ENCODE results near the gene SLC22A12. TPM values are rescaled to one million over a fixed set of nuclear protein-coding genes. Genes with fewer than 3 reads are reported as not detected.
A peak's percentile ranks its signal among the peaks of the same experiment; 100 is the strongest.
"Not testable (repeated sequence)": the region's sequence is repeated elsewhere in the genome, so short reads cannot be mapped to it uniquely, and the experiment has no call there.

The SLC22A12 gene
- total and polyA plus RNA-seq, 4 donors, result not detected

DNA sequence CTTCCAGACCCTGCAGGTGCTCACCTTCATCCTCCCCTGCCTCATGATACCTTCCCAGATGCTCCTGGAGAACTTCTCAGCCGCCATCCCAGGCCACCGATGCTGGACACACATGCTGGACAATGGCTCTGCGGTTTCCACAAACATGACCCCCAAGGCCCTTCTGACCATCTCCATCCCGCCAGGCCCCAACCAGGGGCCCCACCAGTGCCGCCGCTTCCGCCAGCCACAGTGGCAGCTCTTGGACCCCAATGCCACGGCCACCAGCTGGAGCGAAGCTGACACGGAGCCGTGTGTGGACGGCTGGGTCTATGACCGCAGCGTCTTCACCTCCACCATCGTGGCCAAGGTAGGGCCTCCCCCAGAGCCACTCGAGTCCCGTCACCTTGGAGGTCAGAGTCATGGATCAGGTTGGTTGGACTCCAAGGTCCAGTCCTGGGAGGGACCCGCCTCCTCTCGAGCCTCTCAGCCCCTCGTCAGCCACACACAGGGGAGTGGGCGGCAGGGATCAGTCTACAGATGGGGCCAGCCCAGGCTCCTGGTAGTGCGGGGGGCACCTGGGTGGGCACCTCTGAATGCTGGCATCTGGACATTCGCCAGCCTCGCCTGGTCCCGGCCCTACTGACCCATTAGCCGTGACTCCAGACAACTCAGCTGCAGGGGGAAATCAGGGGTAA is 34.8 kb upstream of the SLC22A12 start:
- Histone ChIP-seq H3K4me1 (ENCODE audit: control insufficient read depth, insufficient read depth, low read length) (peaks cover 52% of the 10 kb centered on the region), H3K27me3 (ENCODE audit: control insufficient read depth, insufficient read depth, low read length) (no peaks in the 10 kb centered on the region), H3K36me3 (ENCODE audit: control insufficient read depth, insufficient read depth, low read length) (no peaks in the 10 kb centered on the region), H3K9me3 (ENCODE audit: control insufficient read depth, insufficient read depth, low read length) (no peaks in the 10 kb centered on the region), H3K4me3 (ENCODE audit: low read depth, low read length) (no peak overlapping the region), H3K27ac (ENCODE audit: low read depth, low read length) (no peak overlapping the region)
- no peak for DNase-seq (ENCODE audit: low read depth in 4 of 6, low spot score in 6 of 6)
- 94% methylated on average over 26 of the region's 26 CpGs for WGBS (ENCODE audit: insufficient coverage)

GRCh38 chr11:64556721-64557250 is 34.2 kb upstream of the SLC22A12 start:
- 98% methylated on average over 12 of the region's 12 CpGs for WGBS (ENCODE audit: insufficient coverage)
- H3K4me1 ChIP-seq (ENCODE audit: control insufficient read depth, insufficient read depth, low read length), result peaks cover 52% of the 10 kb centered on the region

DNA sequence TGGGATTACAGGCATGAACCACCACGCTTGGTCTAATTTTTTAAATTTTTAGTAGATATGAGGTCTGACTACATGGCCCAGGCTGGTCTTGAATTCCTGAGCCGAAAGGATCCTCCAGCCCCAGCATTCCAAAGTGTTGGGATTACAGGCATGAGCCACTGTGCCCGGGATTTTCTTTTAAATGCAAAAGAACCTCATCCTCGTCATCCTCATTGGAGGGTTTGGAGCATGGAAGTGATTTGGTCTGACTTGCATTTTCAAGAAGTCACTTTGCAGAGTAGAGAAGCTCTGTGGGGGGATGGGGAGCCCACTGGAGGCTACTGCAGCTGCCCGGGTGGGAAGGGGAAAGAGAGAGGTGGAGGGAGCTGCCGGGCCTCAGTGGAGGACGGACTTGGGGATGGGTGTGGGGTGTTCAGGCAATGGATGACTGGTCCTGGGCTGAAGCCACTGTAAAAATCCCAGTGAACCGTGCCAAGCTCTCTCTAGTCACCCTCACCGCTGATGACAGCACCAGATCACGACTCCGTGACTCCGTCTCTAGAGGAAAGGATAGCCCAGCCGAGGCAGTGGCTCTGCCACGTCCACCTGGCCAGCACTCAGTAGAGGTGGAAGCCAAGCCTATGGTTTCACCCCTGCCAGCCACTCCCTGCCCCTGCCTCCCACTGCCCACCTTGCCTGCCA is 32.8 kb upstream of the SLC22A12 start:
- Histone ChIP-seq H3K4me3 (ENCODE audit: low read depth, low read length) (no peak overlapping the region), H3K27me3 (ENCODE audit: control insufficient read depth, insufficient read depth, low read length) (no peaks in the 10 kb centered on the region), H3K27ac (ENCODE audit: low read depth, low read length) (no peak overlapping the region), H3K9me3 (ENCODE audit: control insufficient read depth, insufficient read depth, low read length) (no peaks in the 10 kb centered on the region), H3K4me1 (ENCODE audit: control insufficient read depth, insufficient read depth, low read length) (peaks cover 52% of the 10 kb centered on the region), H3K36me3 (ENCODE audit: control insufficient read depth, insufficient read depth, low read length) (no peaks in the 10 kb centered on the region)
- no peak for DNase-seq (ENCODE audit: low read depth in 4 of 6, low spot score in 6 of 6)
- WGBS (ENCODE audit: insufficient coverage), result 68% methylated on average over 13 of the region's 14 CpGs

More at GRCh38 chr11:64556721-64557250, 34.2 kb upstream of the SLC22A12 start:
- no peaks in the 10 kb centered on the region for H3K36me3 ChIP-seq (ENCODE audit: control insufficient read depth, insufficient read depth, low read length)
- H3K27me3 ChIP-seq (ENCODE audit: control insufficient read depth, insufficient read depth, low read length), result no peaks in the 10 kb centered on the region
- no peak overlapping the region for H3K4me3 ChIP-seq (ENCODE audit: low read depth, low read length)
- no peaks in the 10 kb centered on the region for H3K9me3 ChIP-seq (ENCODE audit: control insufficient read depth, insufficient read depth, low read length)
- no peak overlapping the region for H3K27ac ChIP-seq (ENCODE audit: low read depth, low read length)
- DNase-seq (ENCODE audit: low read depth in 4 of 6, low spot score in 6 of 6), result no peak

GRCh38 chr11:64558869-64559268 is 32.2 kb upstream of the SLC22A12 start:
- H3K36me3 ChIP-seq (ENCODE audit: control insufficient read depth, insufficient read depth, low read length), result no peaks in the 10 kb centered on the region
- WGBS (ENCODE audit: insufficient coverage), result 81% methylated on average over 8 of the region's 9 CpGs
- H3K4me3 ChIP-seq (ENCODE audit: low read depth, low read length), result no peak overlapping the region
- H3K9me3 ChIP-seq (ENCODE audit: control insufficient read depth, insufficient read depth, low read length), result no peaks in the 10 kb centered on the region
- no peak overlapping the region for H3K27ac ChIP-seq (ENCODE audit: low read depth, low read length)
- H3K27me3 ChIP-seq (ENCODE audit: control insufficient read depth, insufficient read depth, low read length), result no peaks in the 10 kb centered on the region
- peaks cover 47% of the 10 kb centered on the region for H3K4me1 ChIP-seq (ENCODE audit: control insufficient read depth, insufficient read depth, low read length)
- no peak for DNase-seq (ENCODE audit: low read depth in 4 of 6, low spot score in 6 of 6)

- H3K27me3 ChIP-seq (ENCODE audit: control insufficient read depth, insufficient read depth, low read length), result no peaks in the 10 kb centered on the region
- DNase-seq (ENCODE audit: low read depth in 4 of 6, low spot score in 6 of 6), result peak in 1 of 6 donors; percentile 48
These were observed 31.5 kb upstream of the SLC22A12 start for GRCh38 chr11:64559351-64560138.

DNA sequence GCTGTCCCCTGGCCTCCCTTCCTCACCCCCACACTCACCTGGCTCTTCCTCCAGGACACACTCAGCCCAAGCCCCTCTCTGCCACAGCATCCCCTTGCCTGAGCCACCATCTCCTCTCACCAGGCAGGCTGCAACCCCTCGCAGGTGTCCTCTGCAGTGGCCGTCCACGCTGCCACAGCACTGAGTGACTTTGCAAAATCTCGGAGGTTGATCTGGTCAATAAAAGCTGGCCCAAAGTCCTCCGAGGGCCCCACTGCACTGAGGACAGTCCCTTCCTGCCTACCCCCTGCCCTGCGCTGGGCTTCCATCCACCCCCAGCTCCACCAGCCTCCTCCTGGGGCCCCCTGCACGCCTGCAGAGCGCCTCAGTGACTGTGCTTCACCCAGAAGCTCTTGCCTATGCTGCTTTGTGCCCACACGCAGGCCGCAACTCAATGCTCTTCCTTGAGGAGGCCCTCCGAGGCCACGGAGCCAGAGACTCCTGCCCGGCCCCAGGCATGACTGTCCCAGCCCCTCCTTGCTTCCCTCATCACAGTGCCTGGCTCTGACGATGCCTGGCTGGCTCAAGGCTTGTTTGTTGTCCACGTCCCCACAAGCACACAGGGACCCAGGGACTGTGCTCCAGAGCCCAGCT is 30.8 kb upstream of the SLC22A12 start:
- Histone ChIP-seq H3K36me3 (ENCODE audit: control insufficient read depth, insufficient read depth, low read length) (no peaks in the 10 kb centered on the region), H3K4me1 (ENCODE audit: control insufficient read depth, insufficient read depth, low read length) (peaks cover 37% of the 10 kb centered on the region), H3K9me3 (ENCODE audit: control insufficient read depth, insufficient read depth, low read length) (no peaks in the 10 kb centered on the region), H3K27me3 (ENCODE audit: control insufficient read depth, insufficient read depth, low read length) (no peaks in the 10 kb centered on the region), H3K27ac (ENCODE audit: low read depth, low read length) (no peak overlapping the region), H3K4me3 (ENCODE audit: low read depth, low read length) (no peak overlapping the region)
- WGBS (ENCODE audit: insufficient coverage), result 58% methylated on average over 15 of the region's 15 CpGs
- DNase-seq (ENCODE audit: low read depth in 4 of 6, low spot score in 6 of 6), result no peak

More at GRCh38 chr11:64559351-64560138, 31.5 kb upstream of the SLC22A12 start:
- Histone ChIP-seq H3K9me3 (ENCODE audit: control insufficient read depth, insufficient read depth, low read length) (no peaks in the 10 kb centered on the region), H3K27ac (ENCODE audit: low read depth, low read length) (no peak overlapping the region), H3K36me3 (ENCODE audit: control insufficient read depth, insufficient read depth, low read length) (no peaks in the 10 kb centered on the region), H3K4me1 (ENCODE audit: control insufficient read depth, insufficient read depth, low read length) (peaks cover 41% of the 10 kb centered on the region), H3K4me3 (ENCODE audit: low read depth, low read length) (no peak overlapping the region)
- 77% methylated on average over 17 of the region's 19 CpGs for WGBS (ENCODE audit: insufficient coverage)

- Histone ChIP-seq H3K9me3 (ENCODE audit: control insufficient read depth, insufficient read depth, low read length) (no peaks in the 10 kb centered on the region), H3K4me3 (ENCODE audit: low read depth, low read length) (no peak overlapping the region), H3K27me3 (ENCODE audit: control insufficient read depth, insufficient read depth, low read length) (no peaks in the 10 kb centered on the region), H3K36me3 (ENCODE audit: control insufficient read depth, insufficient read depth, low read length) (no peaks in the 10 kb centered on the region), H3K4me1 (ENCODE audit: control insufficient read depth, insufficient read depth, low read length) (peaks cover 34% of the 10 kb centered on the region), H3K27ac (ENCODE audit: low read depth, low read length) (no peak overlapping the region)
- WGBS (ENCODE audit: insufficient coverage), result 96% methylated on average over 15 of the region's 16 CpGs
- DNase-seq (ENCODE audit: low read depth in 4 of 6, low spot score in 6 of 6), result no peak
These were observed 30.1 kb upstream of the SLC22A12 start for GRCh38 chr11:64560941-64561340.

DNA sequence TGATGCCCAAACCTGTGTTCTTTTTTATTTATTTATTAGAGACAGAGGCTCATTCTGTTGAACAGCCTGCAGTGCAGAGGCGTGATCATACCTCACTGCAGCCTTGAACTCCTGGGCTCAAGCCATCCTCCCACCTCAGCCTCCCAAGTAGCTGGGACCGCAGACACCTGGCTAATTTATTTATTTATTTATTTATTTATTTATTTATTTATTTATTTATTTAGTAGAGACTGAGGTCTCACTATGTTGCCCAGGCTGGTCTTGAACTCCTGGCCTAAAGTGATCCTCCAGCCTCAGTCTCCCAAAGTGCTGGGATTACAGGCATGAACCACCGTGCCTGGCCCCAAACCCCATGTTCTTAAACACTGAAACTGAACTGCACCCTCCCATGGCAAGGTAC is 29.6 kb upstream of the SLC22A12 start:
- WGBS (ENCODE audit: insufficient coverage), result 100% methylated on average over 1 of the region's 3 CpGs
- H3K36me3 ChIP-seq (ENCODE audit: control insufficient read depth, insufficient read depth, low read length); DNase-seq (ENCODE audit: low read depth in 4 of 6, low spot score in 6 of 6); H3K27ac ChIP-seq (ENCODE audit: low read depth, low read length); H3K9me3 ChIP-seq (ENCODE audit: control insufficient read depth, insufficient read depth, low read length); H3K4me3 ChIP-seq (ENCODE audit: low read depth, low read length); H3K27me3 ChIP-seq (ENCODE audit: control insufficient read depth, insufficient read depth, low read length): not testable (repeated sequence)
- peaks cover 32% of the 10 kb centered on the region for H3K4me1 ChIP-seq (ENCODE audit: control insufficient read depth, insufficient read depth, low read length)

DNA sequence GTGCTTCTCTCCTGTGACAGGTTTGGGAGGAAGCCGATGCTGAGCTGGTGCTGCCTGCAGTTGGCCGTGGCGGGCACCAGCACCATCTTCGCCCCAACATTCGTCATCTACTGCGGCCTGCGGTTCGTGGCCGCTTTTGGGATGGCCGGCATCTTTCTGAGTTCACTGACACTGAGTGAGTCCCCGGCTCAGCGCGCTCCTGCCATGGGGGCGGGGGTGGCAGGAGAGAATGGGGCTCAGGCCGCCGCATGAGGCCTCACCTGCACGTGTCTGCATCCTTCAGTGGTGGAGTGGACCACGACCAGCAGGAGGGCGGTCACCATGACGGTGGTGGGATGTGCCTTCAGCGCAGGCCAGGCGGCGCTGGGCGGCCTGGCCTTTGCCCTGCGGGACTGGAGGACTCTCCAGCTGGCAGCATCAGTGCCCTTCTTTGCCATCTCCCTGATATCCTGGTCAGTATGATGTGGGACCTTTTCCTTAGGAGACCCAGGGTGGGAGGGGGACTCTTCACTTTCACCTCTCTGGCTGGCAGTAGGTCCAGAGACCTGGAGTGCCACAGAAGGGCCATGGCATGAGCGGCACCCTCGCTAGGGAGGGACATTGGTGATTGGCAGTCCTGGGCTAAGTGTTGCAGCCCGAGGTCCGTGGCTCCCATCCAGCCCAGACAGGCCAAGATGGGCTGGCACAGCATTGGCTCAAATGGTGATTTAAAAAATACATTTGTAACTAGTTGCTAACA is 28.9 kb upstream of the SLC22A12 start:
- H3K36me3 ChIP-seq (ENCODE audit: control insufficient read depth, insufficient read depth, low read length), result no peaks in the 10 kb centered on the region
- H3K27me3 ChIP-seq (ENCODE audit: control insufficient read depth, insufficient read depth, low read length), result no peaks in the 10 kb centered on the region
- no peak overlapping the region for H3K4me3 ChIP-seq (ENCODE audit: low read depth, low read length)
- no peak for DNase-seq (ENCODE audit: low read depth in 4 of 6, low spot score in 6 of 6)
- no peak overlapping the region for H3K27ac ChIP-seq (ENCODE audit: low read depth, low read length)
- WGBS (ENCODE audit: insufficient coverage), result 93% methylated on average over 27 of the region's 29 CpGs
- H3K9me3 ChIP-seq (ENCODE audit: control insufficient read depth, insufficient read depth, low read length), result no peaks in the 10 kb centered on the region
- H3K4me1 ChIP-seq (ENCODE audit: control insufficient read depth, insufficient read depth, low read length), result peaks cover 38% of the 10 kb centered on the region
